AG10803 (cell line): ENCODE measurements around the gene GBF1.
A peak's percentile ranks its signal among the peaks of the same experiment; 100 is the strongest.
"Not testable (repeated sequence)": the region's sequence is repeated elsewhere in the genome, so short reads cannot be mapped to it uniquely, and the experiment has no call there.

Experiments used
- DNase-seq: peaks from one replicate; pipeline ENCODE4 v3.0.0; 2010; ENCODE audit warnings: low read depth
- H3K4me3 ChIP-seq: 2 replicates; pipeline ENCODE4 v1.5.1; 2011; ENCODE audit warnings: mild to moderate bottlenecking, low read length, control low read depth
- CTCF ChIP-seq: conservative IDR thresholded peaks from 2 replicates; pipeline ENCODE4 v1.5.1; 2011; ENCODE audit warnings: mild to moderate bottlenecking, low read length, control low read depth, inconsistent platforms

Gene GBF1

DNA sequence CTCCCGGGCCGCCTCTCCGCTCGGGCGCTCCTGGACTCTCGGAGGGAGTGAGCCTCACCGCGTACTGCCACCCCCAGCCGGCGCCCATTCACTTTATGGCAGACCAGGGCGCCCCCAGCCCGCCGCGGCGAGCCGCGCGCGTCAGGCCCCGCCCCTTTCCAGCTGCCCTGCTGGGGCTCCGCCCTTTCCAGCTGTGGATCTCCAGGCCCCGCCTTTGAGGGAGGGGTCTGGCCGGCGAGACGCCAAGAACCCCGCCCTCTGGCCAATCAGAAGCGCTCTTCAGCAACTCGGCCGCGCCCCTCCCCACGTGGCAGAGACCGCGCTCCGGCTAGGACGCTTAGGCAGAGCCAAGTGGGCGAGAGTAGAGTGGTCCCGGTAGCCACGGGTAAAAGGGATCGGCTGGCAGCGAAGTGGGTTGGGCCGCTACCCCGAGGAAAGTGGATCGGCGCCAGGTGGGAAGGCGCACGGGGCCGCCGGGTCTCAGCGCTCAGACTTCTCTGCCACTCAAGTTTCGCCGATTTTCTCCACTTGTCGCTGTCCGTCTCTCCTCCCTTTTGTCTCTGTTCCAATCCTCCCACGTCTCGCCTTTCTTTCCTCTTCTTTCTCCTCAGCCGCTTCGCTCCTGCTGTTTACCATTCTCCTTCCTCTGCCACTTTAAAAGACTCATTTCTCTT lies 3.8 kb upstream of the GBF1 start, which contains the start of gene PITX3:
PITX3 (minus strand) TSS at position 69 of the 674 bp plus-strand sequence. CDS start 9,432 bp downstream, outside the sequence.
- no peak for TF ChIP-seq CTCF

GRCh38 chr10:102242118-102242485 lies 3.2 kb upstream of the GBF1 start:
- DNase-seq, result no peak
- TF ChIP-seq CTCF, result no peak
- peak overlapping the region; percentile 75 for H3K4me3 ChIP-seq

More for the DNA sequence above, 3.8 kb upstream of the GBF1 start, which contains the start of gene PITX3:
- peak; percentile 86 for DNase-seq
- H3K4me3 ChIP-seq, result peak within 1 kb of the TSS; percentile 75

- peak; percentile 92 for DNase-seq
- TF ChIP-seq CTCF, result no peak
- no peak overlapping the region for H3K4me3 ChIP-seq
Observed at GRCh38 chr10:102243309-102243708, 2.0 kb upstream of the GBF1 start.

GRCh38 chr10:102245932-102246251 lies 560 bp downstream of the GBF1 start:
- H3K4me3 ChIP-seq, result peak overlapping the region; percentile 97
- no peak for DNase-seq
- TF ChIP-seq CTCF, result no peak

DNA sequence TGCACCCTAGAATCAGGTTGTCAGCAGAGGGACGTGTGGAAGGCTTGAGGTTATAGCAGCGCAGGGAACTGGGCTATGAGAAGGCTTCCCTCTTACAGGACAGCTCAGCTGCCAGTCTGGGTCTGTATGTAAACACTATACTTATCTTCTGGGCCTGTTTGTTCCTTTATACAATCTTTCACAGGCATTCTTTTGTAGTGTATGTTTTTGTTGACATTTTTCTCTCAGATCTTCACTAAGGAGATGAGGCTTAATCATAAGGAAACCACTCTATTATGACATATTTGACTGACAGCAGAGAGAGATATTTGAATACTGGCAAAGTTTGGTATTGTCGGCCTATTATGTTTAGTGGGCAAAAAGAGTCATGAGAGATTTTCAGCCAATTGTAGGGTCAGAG lies 929 bp downstream of the GBF1 start:
- no peak for TF ChIP-seq CTCF
- H3K4me3 ChIP-seq, result peak overlapping the region; percentile 97
- DNase-seq, result peak; percentile 40

- DNase-seq, result no peak
- TF ChIP-seq CTCF, result no peak
- H3K4me3 ChIP-seq, result no peak overlapping the region
Observed at GRCh38 chr10:102247734-102248133, 2.4 kb downstream of the GBF1 start.

DNA sequence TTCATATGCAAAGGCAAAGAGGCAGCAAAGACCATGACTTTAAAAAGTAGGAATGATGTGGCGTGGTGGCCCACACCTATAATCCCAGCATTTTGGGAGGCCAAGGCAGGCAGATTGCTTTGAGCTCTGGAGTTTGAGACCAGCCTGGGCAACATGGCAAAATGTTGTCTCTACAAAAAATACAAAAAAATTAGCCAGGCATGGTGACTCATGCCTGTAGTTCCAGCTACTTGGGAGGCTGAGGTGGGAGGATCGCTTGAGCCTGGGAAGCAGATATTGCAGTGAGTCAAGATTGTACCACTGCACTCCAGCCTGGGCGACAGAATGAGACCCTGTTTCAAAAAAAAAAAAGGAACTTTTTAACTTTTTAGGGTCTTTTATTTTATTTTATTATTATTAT lies 7.2 kb downstream of the GBF1 start:
- not testable (repeated sequence) for DNase-seq, H3K4me3 ChIP-seq

DNA sequence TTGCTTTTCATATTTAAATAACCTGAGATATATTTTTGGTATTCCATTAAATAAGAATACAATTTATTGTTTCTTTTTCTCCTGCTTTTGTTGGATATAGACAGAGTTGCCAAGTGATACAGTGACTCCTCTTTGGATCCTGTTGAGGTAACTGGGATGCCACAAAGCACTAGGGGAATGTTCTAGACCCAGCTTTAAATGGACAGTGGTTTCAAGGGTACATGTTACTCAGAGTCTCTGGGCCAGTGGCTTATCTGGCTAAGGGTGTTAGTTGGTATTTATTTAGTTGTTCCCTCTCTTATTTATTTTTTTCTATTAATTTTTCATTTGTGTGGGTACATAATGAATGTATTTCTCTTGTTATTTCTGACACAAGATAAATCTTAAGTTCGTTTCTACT lies 9.1 kb downstream of the GBF1 start:
- H3K4me3 ChIP-seq, result no peak overlapping the region
- no peak for TF ChIP-seq CTCF
- DNase-seq, result no peak
